Smooth muscle cell of the brain vasculature (primary cell): ENCODE measurements around the gene ZNF705A.
"Not testable (repeated sequence)": the region's sequence is repeated elsewhere in the genome, so short reads cannot be mapped to it uniquely, and the experiment has no call there.

Experiments used
- DNase-seq: peaks from one replicate; pipeline ENCODE4 v3.0.0-alpha.2; 2012; ENCODE audit warnings: low read depth, low spot score

ZNF705A gene

GRCh38 chr12:8184206-8184605 is 27.4 kb downstream of the ZNF705A start:
- DNase-seq = not testable (repeated sequence)

GRCh38 chr12:8188088-8188487 is 31.3 kb downstream of the ZNF705A start:
- DNase-seq = not testable (repeated sequence)

GRCh38 chr12:8197685-8198308 is 41.0 kb downstream of the ZNF705A start:
- DNase-seq = not testable (repeated sequence)

- DNase-seq = not testable (repeated sequence)
Measured at GRCh38 chr12:8218711-8219382, 62.0 kb downstream of the ZNF705A start.

- DNase-seq = not testable (repeated sequence)
Measured at GRCh38 chr12:8221375-8221774, 64.6 kb downstream of the ZNF705A start.

GRCh38 chr12:8221844-8222243 is 65.0 kb downstream of the ZNF705A start:
- not testable (repeated sequence) for DNase-seq

GRCh38 chr12:8222303-8222702 is 65.5 kb downstream of the ZNF705A start:
- DNase-seq = not testable (repeated sequence)

GRCh38 chr12:8223646-8224045 is 66.8 kb downstream of the ZNF705A start:
- not testable (repeated sequence) for DNase-seq

GRCh38 chr12:8224782-8225181 is 68.0 kb downstream of the ZNF705A start:
- DNase-seq = not testable (repeated sequence)

GRCh38 chr12:8226355-8226754 is 69.5 kb downstream of the ZNF705A start:
- DNase-seq = no peak

GRCh38 chr12:8226992-8227731 is 70.3 kb downstream of the ZNF705A start, which contains the start of gene FAM90A1:
Gene FAM90A1 (minus strand): TSS chr12:8227618. CDS start chr12:8224832, 2,786 bp downstream.
- not testable (repeated sequence) for DNase-seq

GRCh38 chr12:8227732-8228077 is 70.9 kb downstream of the ZNF705A start:
- not testable (repeated sequence) for DNase-seq

- not testable (repeated sequence) for DNase-seq
Measured at GRCh38 chr12:8228607-8229006, 71.8 kb downstream of the ZNF705A start.

GRCh38 chr12:8229486-8229885 is 72.7 kb downstream of the ZNF705A start:
- not testable (repeated sequence) for DNase-seq
